Cerebellar nuclear complex (tissue), 1 donor: ENCODE data around the gene IFT81.
"Not testable (repeated sequence)": the region's sequence is repeated elsewhere in the genome, so short reads cannot be mapped to it uniquely, and the experiment has no call there.

ENCODE experiments used
- DNase-seq, 2 experiments: peaks; one replicate each; lab custom pipeline; 2025; lab: John Stamatoyannopoulos, UW

Gene IFT81, protein sequence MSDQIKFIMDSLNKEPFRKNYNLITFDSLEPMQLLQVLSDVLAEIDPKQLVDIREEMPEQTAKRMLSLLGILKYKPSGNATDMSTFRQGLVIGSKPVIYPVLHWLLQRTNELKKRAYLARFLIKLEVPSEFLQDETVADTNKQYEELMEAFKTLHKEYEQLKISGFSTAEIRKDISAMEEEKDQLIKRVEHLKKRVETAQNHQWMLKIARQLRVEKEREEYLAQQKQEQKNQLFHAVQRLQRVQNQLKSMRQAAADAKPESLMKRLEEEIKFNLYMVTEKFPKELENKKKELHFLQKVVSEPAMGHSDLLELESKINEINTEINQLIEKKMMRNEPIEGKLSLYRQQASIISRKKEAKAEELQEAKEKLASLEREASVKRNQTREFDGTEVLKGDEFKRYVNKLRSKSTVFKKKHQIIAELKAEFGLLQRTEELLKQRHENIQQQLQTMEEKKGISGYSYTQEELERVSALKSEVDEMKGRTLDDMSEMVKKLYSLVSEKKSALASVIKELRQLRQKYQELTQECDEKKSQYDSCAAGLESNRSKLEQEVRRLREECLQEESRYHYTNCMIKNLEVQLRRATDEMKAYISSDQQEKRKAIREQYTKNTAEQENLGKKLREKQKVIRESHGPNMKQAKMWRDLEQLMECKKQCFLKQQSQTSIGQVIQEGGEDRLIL

GRCh38 chr12:110124269-110124995 is at the start of gene IFT81:
Gene IFT81, plus strand, starts transcription at chr12:110124357. Its CDS starts 3,024 bp downstream, at chr12:110127381.
- DNase-seq: peak in 1 of 2 experiments; percentile 90

- no peak for DNase-seq
These were observed 48.3 kb upstream of the IFT81 start for GRCh38 chr12:110075880-110076279.

DNA sequence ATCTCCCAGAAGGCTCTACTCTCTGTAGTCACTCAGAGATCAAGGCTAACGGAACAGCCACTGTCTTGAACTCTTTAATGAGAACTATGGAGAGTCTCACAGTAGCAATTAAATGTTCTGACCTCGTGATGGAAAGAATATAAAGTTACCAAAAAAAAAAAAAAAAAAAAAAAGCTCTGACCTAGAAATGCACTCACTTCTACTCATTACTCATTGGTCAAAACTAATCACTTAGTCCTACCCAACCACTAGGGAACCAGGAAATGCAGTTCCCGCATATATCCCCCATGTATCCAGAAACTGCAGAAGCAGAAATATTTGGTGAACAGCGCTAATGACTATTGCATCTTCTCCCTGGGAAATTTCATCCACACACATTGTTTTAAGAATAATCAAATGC is 46.4 kb upstream of the IFT81 start:
- DNase-seq: no peak

DNA sequence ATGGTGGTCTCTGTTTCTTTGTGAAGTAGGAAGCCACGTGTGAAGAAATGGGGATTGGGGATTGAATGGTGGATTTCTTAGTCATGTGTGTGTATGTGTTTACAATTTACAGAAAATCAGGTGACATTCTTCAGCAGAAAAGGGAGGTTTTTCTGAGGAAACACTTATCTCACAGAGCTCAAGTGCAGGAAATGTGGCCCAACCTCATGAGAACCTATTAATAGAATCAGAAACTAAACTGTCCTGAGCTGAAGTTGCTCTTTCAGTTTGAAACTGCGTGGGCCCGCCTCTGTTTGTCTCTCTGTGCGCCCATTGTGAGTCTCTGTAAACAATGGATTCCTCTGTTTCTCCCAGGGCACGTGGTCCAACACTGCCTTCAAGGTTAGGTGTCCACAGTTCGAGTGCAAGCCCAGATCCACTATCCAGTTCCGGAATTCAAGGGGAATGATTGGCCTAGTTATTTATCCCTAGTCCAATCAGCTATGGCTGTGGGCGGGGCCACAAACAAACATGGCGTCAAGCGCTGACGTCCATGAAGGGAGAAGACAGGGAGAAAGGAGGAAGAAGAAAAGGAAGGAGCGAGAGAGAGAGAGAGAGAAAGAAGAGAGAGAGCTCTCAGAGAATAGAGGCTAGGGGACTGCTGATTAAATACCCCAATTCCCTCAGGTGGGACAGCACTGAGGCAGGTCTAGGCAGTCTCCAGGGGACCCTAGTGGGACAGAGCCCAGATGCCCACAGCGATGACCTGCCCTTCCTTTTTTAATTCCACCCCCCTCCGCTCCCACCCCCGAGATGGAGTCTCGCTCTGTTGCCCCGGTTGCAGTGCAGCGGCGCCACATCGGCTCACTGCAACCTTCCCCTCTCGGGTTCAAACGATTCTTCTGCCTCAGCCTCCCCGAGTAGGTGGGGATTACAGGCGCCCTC is 44.4 kb upstream of the IFT81 start:
- no peak for DNase-seq

DNA sequence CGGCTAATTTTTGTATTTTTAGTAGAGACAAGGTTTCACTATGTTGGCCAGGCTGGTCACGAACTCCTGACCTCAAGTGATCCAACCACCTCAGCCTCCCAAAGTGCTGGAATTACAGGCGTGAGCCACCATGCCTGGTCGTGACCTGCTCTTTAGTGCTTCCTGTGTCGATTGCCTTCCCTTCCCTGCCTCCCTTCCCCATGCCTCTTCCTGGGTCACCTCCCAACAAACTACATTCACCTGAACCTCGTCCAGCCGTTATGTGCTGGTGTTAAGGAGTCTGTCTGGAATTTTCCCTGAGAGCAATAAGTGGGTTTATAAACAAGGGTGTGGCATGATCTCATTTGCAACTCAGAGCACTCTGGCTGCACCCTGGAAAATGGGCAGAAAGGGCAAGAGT is 43.7 kb upstream of the IFT81 start:
- DNase-seq: no peak

GRCh38 chr12:110084314-110085015 is 39.7 kb upstream of the IFT81 start:
- DNase-seq: no peak

DNA sequence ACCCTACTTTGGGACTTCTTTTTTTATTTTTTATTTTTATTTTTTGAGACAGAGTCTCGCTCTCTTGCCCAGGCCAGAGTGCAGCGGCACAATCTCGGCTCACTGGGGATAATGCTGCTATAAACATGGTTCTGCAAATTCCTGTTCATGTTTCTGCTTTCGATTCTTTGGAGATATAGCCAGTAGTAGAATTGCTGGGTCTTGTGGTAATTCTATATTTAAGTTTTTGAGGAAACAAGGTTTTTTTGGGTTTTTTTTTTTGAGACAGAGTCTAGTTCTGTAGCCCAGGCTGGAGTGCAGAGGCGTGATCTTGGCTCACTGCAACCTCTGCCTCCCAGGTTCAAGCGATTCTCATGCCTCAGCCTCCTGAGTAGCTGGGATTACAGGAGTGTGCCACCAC is 35.9 kb upstream of the IFT81 start:
- not testable (repeated sequence) for DNase-seq

DNA sequence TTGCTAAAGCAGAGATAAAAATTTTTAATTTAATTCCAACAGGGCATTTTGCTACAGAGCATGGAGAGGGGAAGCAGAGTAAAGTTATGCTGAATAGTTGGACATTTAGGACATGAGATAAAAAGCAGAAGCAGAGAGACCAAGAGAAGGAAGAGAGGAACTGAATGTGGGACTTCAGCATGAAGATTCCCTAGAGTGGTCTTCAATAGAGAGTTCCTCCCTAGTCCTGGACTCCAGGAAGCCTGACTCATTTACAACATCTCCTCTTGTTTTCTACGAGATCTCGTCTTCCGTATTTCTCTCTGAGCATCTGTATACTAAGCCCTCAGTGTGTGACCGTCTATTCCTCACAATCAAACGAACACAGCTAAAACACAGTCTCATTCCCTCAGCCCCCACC is 35.2 kb upstream of the IFT81 start:
- no peak for DNase-seq

DNA sequence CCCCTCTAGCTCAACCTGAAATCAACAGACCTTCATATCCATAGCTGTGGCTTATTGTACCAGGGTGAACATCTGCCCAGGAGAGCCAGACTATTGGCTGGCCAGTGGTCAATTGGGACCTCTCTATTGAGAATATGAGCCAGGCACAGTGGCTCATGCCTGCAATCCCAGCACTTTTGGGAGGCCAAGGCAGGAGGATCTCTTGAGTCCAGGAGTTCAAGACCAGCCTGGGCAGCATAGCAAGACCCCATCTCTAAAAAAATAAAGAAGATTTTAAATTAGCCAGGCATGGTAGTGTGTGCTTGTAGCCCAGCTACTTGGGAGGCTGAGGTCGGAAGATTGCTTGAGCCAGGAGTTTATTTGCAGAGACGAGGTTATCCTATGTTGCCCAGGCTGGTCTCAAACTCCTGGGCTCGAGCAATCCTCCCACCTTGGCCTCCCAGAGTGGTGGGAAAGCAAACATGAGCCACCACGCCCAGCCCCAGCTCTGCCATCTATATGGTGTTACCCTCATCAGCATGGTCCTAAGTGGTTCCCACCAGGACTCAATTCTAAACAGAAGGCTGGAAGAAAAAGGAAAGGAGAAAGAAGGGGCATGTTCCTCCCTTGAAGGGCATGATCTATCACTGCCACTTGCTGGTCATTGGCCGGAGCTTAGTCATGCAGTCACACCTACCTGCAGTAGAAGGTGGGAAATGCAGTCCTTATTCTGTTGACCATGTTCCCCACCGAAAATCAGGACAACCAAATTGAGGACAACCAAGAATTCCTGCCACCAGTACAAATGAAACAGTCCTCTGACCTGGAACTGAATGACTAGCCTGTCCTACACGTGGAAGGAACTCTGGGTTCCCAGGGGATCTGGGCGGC is 33.7 kb upstream of the IFT81 start:
- no peak for DNase-seq

- no peak for DNase-seq
These were observed 32.9 kb upstream of the IFT81 start for GRCh38 chr12:110091136-110091711.

GRCh38 chr12:110093631-110094311 is 30.4 kb upstream of the IFT81 start:
- DNase-seq: no peak

GRCh38 chr12:110100315-110100970 is 23.7 kb upstream of the IFT81 start:
- DNase-seq: peak in 1 of 2 experiments; percentile 17

DNA sequence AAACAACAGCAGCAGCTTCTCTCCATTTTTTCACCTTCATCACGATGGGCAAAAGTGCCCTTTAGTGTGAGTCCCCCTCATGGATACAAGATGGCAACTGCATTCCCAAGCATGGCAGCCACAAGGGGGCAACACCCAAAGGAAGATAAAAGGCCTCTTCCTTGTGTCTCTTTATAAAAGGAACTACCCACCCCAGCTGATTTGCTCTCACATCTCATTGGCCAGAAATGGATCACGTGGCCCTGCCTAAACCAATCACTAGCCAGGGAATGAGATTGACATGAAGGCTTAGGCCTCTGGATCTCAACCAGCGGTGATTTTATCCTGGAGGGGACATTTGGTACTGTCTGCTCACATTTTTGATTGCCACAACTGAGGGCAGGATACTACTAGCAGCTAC is 21.9 kb upstream of the IFT81 start:
- no peak for DNase-seq

DNA sequence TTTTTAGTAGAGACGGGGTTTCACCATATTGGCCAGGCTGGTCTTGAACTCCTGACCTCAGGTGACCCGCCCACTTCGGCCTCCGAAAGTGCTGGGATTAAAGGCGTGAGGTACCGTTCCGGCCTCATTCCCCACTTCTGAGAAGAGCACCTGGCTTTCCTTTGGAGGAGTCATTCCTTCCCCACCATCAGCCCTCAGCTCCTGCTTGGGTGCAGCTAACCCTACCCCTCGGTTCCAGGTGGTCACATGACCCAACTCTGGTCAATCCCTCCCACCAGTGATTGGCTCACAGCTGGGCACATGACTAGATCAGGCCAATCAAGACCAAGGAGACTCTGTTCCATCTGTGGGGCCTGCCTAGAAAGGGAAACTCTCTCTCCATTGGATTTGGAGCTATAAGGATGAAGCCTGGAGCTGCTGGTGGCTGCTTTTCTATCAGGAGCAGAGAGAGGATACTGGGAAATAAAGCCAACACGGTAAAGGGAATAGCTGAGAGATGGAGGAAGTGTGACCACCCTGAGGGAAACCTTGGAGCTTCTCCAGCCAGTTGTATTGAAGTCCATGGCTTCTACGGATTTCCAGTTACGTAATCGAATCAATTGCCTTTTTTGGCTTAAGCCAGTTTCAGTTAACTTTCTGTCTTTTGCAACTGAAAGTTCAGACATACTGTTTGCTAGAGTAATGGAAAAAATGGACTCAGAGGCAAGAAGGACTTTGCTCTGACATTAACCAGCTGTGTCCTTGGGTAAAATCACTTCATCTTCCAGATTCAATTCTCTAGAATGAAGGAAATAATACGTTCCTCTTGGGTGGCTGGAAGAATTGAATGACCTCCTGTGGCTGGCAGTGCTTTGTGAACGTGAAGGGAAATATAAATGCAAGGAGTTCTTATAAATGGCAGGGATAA is 19.7 kb upstream of the IFT81 start:
- no peak for DNase-seq

GRCh38 chr12:110105159-110105558 is 19.0 kb upstream of the IFT81 start:
- no peak for DNase-seq

GRCh38 chr12:110105986-110106385 is 18.2 kb upstream of the IFT81 start:
- DNase-seq: no peak
